OCI-LY1 (cell line): ENCODE data around the gene TNS3.

Source experiments
- H2AFZ ChIP-seq: fragments of 200-600 bp; sonication (generic), shearing (Covaris generic); 2 replicates; pipeline ENCODE4 v1.6.0; 2014; ENCODE audit warnings: antibody characterized with exemption, mild to moderate bottlenecking, low read length
- H3F3A ChIP-seq: fragments of 200-600 bp; sonication (generic), shearing (Covaris generic); 2 replicates; pipeline ENCODE4 v1.6.0; 2014; ENCODE audit warnings: mild to moderate bottlenecking, antibody characterized with exemption, low read length, moderate library complexity; ENCODE audit not compliant: insufficient read depth
- H3K27ac ChIP-seq: fragments of 200-600 bp; sonication (generic); 2 replicates; pipeline ENCODE4 v1.5.1; 2014; ENCODE audit warnings: low read length, mixed run types, mild to moderate bottlenecking, low read depth; ENCODE audit not compliant: poor library complexity, severe bottlenecking
- H3K27me3 ChIP-seq: fragments of 200-600 bp; sonication (generic); 2 replicates; pipeline ENCODE4 v1.6.0; 2014; ENCODE audit warnings: antibody characterized with exemption, mild to moderate bottlenecking, low read length, moderate library complexity; ENCODE audit not compliant: insufficient read depth
- H3K36me3 ChIP-seq: fragments of 200-600 bp; sonication (generic); 2 replicates; pipeline ENCODE4 v1.6.1; 2014; ENCODE audit warnings: mild to moderate bottlenecking, antibody characterized with exemption, low read length, moderate library complexity, mixed read lengths; ENCODE audit not compliant: insufficient read depth
- H3K4me1 ChIP-seq: fragments of 200-600 bp; sonication (generic); 2 replicates; pipeline ENCODE4 v1.5.1; 2014; ENCODE audit warnings: mild to moderate bottlenecking, low read length, moderate library complexity; ENCODE audit not compliant: insufficient read depth, severe bottlenecking
- H3K4me2 ChIP-seq: fragments of 200-600 bp; sonication (generic), shearing (Covaris generic); 2 replicates; pipeline ENCODE4 v1.6.1; 2014; ENCODE audit warnings: low read length
- H3K4me3 ChIP-seq: fragments of 200-600 bp; sonication (generic); 2 replicates; pipeline ENCODE4 v1.5.1; 2014; ENCODE audit warnings: low read length, low read depth, mild to moderate bottlenecking, mixed read lengths; ENCODE audit not compliant: poor library complexity, severe bottlenecking
- H3K79me2 ChIP-seq: fragments of 200-600 bp; shearing (Covaris generic); 2 replicates; pipeline ENCODE4 v1.6.1; 2016; ENCODE audit warnings: mixed run types, low read length, mixed read lengths; ENCODE audit not compliant: insufficient read depth
- H3K9ac ChIP-seq: fragments of 200-600 bp; sonication (generic), shearing (Covaris generic); 2 replicates; pipeline ENCODE4 v1.6.1; 2014; ENCODE audit warnings: mild to moderate bottlenecking, low read length, mixed read lengths
- H3K9me2 ChIP-seq: fragments of 200-600 bp; sonication (generic), shearing (Covaris generic); 2 replicates; pipeline ENCODE4 v1.6.1; 2014; ENCODE audit warnings: low read depth, mild to moderate bottlenecking, low read length, mixed read lengths
- H3K9me3 ChIP-seq: fragments of 200-600 bp; shearing (Covaris generic); 2 replicates; pipeline ENCODE4 v1.6.1; 2014; ENCODE audit warnings: low read length, mixed read lengths
- H4K20me1 ChIP-seq: fragments of 200-600 bp; sonication (generic), shearing (Covaris generic); 2 replicates; pipeline ENCODE4 v1.6.0; 2016; ENCODE audit warnings: mild to moderate bottlenecking, low read length; ENCODE audit not compliant: insufficient read depth
- CTCF ChIP-seq: fragments of 200-600 bp; sonication (generic), shearing (Covaris generic); IDR thresholded peaks from 2 replicates; pipeline ENCODE4 v1.5.1; 2017; ENCODE audit warnings: mild to moderate bottlenecking, antibody characterized with exemption, low read length, moderate library complexity, mixed read lengths
- EZH2 ChIP-seq: fragments of 200-600 bp; sonication (generic), shearing (Covaris generic); IDR thresholded peaks from 2 replicates; pipeline ENCODE4 v1.8.0; 2017; ENCODE audit warnings: borderline replicate concordance, mixed run types, mild to moderate bottlenecking, antibody characterized with exemption, low read length, moderate library complexity, mixed read lengths

The TNS3 gene

GRCh38 chr7:47577321-47577919 lies 4.5 kb downstream of the TNS3 start:
- Histone ChIP-seq H3K79me2 (peaks cover 56% of the 10 kb centered on the region), H3K36me3 (peaks cover 30% of the 10 kb centered on the region; the same call in 1 of the 2 replicates), H3K9me3 (no peaks in the 10 kb centered on the region), H2AFZ (no peak overlapping the region), H3K9me2 (no peaks in the 10 kb centered on the region), H3K9ac (peak overlapping the region; percentile 34; the same call in 1 of the 2 replicates), H3K4me2 (peak overlapping the region; percentile 54), H3K27me3 (no peaks in the 10 kb centered on the region), H4K20me1 (no peaks in the 10 kb centered on the region), H3F3A (peaks cover 16% of the 10 kb centered on the region), H3K4me1 (peaks cover 91% of the 10 kb centered on the region), H3K4me3 (peak overlapping the region; percentile 38), H3K27ac (peak overlapping the region; percentile 97)
- TF ChIP-seq CTCF (no peak), EZH2 (no peak)

GRCh38 chr7:47576866-47577306 lies 5.0 kb downstream of the TNS3 start:
- Histone ChIP-seq H3K4me1 (peaks cover 92% of the 10 kb centered on the region), H3K27ac (peak overlapping the region; percentile 97), H3F3A (peaks cover 16% of the 10 kb centered on the region), H3K9me3 (no peaks in the 10 kb centered on the region), H3K9ac (peak overlapping the region; percentile 34; the same call in 1 of the 2 replicates), H3K27me3 (no peaks in the 10 kb centered on the region), H3K4me2 (peak overlapping the region; percentile 54), H2AFZ (no peak overlapping the region), H3K79me2 (peaks cover 60% of the 10 kb centered on the region), H3K4me3 (peak overlapping the region; percentile 38), H3K9me2 (no peaks in the 10 kb centered on the region), H3K36me3 (peaks cover 30% of the 10 kb centered on the region; the same call in 1 of the 2 replicates), H4K20me1 (no peaks in the 10 kb centered on the region)
- TF ChIP-seq EZH2 = no peak
- no peak for TF ChIP-seq CTCF

- peaks cover 16% of the 10 kb centered on the region for H3F3A ChIP-seq
- no peaks in the 10 kb centered on the region for H3K9me2 ChIP-seq
- peak overlapping the region; percentile 1 for H3K4me3 ChIP-seq
- no peak overlapping the region for H2AFZ ChIP-seq
- no peaks in the 10 kb centered on the region for H3K9me3 ChIP-seq
- no peaks in the 10 kb centered on the region for H3K27me3 ChIP-seq
- peak overlapping the region; percentile 54 for H3K4me2 ChIP-seq
- H3K79me2 ChIP-seq = peaks cover 58% of the 10 kb centered on the region
- H4K20me1 ChIP-seq = no peaks in the 10 kb centered on the region
- peak overlapping the region; percentile 34; the same call in 1 of the 2 replicates for H3K9ac ChIP-seq
- peaks cover 98% of the 10 kb centered on the region for H3K4me1 ChIP-seq
- TF ChIP-seq EZH2 (no peak), CTCF (no peak)
- H3K36me3 ChIP-seq = peaks cover 30% of the 10 kb centered on the region; the same call in 1 of the 2 replicates
- peak overlapping the region; percentile 97 for H3K27ac ChIP-seq
These were observed 5.7 kb downstream of the TNS3 start for GRCh38 chr7:47576031-47576865.
